Measurements from ENCODE around the gene MARVELD1. TPM values are rescaled to one million over a fixed set of nuclear protein-coding genes. Genes with fewer than 3 reads are reported as not detected.

The MARVELD1 gene
- total RNA-seq = 43.7 TPM

DNA sequence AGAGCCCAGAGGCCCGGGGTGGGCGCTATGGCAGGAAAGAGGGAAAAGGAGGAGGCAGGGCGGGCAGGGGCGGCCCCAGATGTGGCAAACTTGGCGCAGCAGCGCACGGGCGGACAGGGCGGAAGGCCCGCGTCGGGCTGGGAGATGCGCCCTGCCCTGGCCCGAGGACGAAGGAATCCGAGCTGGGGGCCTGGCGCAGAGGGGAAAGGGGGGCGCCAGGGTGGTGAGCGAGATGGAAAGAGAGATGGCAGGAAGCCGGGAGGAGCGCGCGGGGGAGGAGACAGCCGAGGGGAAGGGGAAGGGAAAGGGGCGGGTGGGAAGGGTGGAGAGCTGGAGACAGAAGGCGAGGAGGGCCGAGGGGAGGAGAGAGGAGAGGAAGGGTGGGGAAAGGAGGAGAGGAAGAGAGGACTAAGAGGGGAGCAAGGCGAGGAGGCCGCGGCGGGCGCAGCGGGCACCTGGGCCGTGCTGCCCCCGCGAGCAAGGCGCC is at the start of gene MARVELD1:
MARVELD1 (plus strand) TSS at position 392 of the 487 bp plus-strand sequence. CDS start 147 bp downstream, outside the sequence.
- intact Hi-C loops (cut with DNase I) = loop anchor here (5.0 to 10.0 kb wide), 2 partner anchors 216 to 421 kb away; partner anchors contain the start of genes MMS19, R3HCC1L and UBTD1
- Histone ChIP-seq H3K4me1 (peaks cover 28 to 60% of the 10 kb centered on the region in 2 donors), H3K36me3 (peaks cover 4 to 16% of the 10 kb centered on the region in 2 donors), H3K4me3 (peak within 1 kb of the TSS; percentile 67 to 78), H3K27me3 (no peaks in the 10 kb centered on the region), H3K9me3 (no peaks in the 10 kb centered on the region), H3K27ac (peak within 1 kb of the TSS; percentile 98 to 100)
- DNase-seq (ENCODE audit: low spot score in 2 of 2) = peak in 1 of 2 donors; percentile 89
- TF ChIP-seq, protein P1, sequence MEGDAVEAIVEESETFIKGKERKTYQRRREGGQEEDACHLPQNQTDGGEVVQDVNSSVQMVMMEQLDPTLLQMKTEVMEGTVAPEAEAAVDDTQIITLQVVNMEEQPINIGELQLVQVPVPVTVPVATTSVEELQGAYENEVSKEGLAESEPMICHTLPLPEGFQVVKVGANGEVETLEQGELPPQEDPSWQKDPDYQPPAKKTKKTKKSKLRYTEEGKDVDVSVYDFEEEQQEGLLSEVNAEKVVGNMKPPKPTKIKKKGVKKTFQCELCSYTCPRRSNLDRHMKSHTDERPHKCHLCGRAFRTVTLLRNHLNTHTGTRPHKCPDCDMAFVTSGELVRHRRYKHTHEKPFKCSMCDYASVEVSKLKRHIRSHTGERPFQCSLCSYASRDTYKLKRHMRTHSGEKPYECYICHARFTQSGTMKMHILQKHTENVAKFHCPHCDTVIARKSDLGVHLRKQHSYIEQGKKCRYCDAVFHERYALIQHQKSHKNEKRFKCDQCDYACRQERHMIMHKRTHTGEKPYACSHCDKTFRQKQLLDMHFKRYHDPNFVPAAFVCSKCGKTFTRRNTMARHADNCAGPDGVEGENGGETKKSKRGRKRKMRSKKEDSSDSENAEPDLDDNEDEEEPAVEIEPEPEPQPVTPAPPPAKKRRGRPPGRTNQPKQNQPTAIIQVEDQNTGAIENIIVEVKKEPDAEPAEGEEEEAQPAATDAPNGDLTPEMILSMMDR (IDR thresholded peaks at IDR 0.05) = no peak

- H3K9me3 ChIP-seq = no peaks in the 10 kb centered on the region
- H3K27ac ChIP-seq = no peak overlapping the region
- no peak overlapping the region for H3K4me3 ChIP-seq
- intact Hi-C loops (cut with DNase I) = no loop called here
- H3K27me3 ChIP-seq = no peaks in the 10 kb centered on the region
- TF ChIP-seq, protein P1 (IDR thresholded peaks at IDR 0.05) = no peak
- no peak for DNase-seq (ENCODE audit: low spot score in 2 of 2)
- H3K36me3 ChIP-seq = peaks cover 48 to 64% of the 10 kb centered on the region in 2 donors
- H3K4me1 ChIP-seq = no peaks in the 10 kb centered on the region
These were observed 49.2 kb upstream of the MARVELD1 start for GRCh38 chr10:97664282-97664850.

GRCh38 chr10:97666992-97667391 is 46.5 kb upstream of the MARVELD1 start:
- no peaks in the 10 kb centered on the region for H3K27me3 ChIP-seq
- H3K4me3 ChIP-seq = no peak overlapping the region
- TF ChIP-seq, protein P1 (IDR thresholded peaks at IDR 0.05) = no peak
- H3K4me1 ChIP-seq = no peaks in the 10 kb centered on the region
- intact Hi-C loops (cut with DNase I) = no loop called here
- DNase-seq (ENCODE audit: low spot score in 2 of 2) = no peak
- no peaks in the 10 kb centered on the region for H3K9me3 ChIP-seq
- peaks cover 56 to 74% of the 10 kb centered on the region in 2 donors for H3K36me3 ChIP-seq
- H3K27ac ChIP-seq = no peak overlapping the region

GRCh38 chr10:97667463-97667862 is 46.1 kb upstream of the MARVELD1 start:
- Histone ChIP-seq H3K36me3 (peaks cover 56 to 70% of the 10 kb centered on the region in 2 donors), H3K27ac (no peak overlapping the region)
- intact Hi-C loops (cut with DNase I) = no loop called here

GRCh38 chr10:97669571-97669970 is 44.0 kb upstream of the MARVELD1 start:
- no peaks in the 10 kb centered on the region for H3K9me3 ChIP-seq

More at GRCh38 chr10:97667463-97667862, 46.1 kb upstream of the MARVELD1 start:
- no peaks in the 10 kb centered on the region for H3K4me1 ChIP-seq
- no peak overlapping the region for H3K4me3 ChIP-seq
- TF ChIP-seq, protein P1 (IDR thresholded peaks at IDR 0.05) = no peak
- no peaks in the 10 kb centered on the region for H3K9me3 ChIP-seq
- no peak for DNase-seq (ENCODE audit: low spot score in 2 of 2)
- H3K27me3 ChIP-seq = no peaks in the 10 kb centered on the region

More at GRCh38 chr10:97669571-97669970, 44.0 kb upstream of the MARVELD1 start:
- Histone ChIP-seq H3K27me3 (no peaks in the 10 kb centered on the region), H3K4me3 (no peak overlapping the region), H3K27ac (no peak overlapping the region), H3K4me1 (no peaks in the 10 kb centered on the region), H3K36me3 (peaks cover 54 to 66% of the 10 kb centered on the region in 2 donors)
- no peak for DNase-seq (ENCODE audit: low spot score in 2 of 2)
- intact Hi-C loops (cut with DNase I) = no loop called here
- TF ChIP-seq, protein P1 (IDR thresholded peaks at IDR 0.05) = no peak
